Brain microvascular endothelial cell (primary cell): ENCODE data around the gene RIOX2.

Experiments used
- DNase-seq: peaks from one replicate; pipeline ENCODE4 v3.0.0-alpha.2; 2020
- H3K27ac ChIP-seq: fragments of 250-450 bp; sonication (Bioruptor Pico); 2 replicates; pipeline ENCODE4 v1.5.1; 2020; ENCODE audit warnings: mild to moderate bottlenecking, moderate library complexity
- H3K27me3 ChIP-seq: fragments of 250-450 bp; sonication (Bioruptor Pico); replicated peaks from 2 replicates; pipeline ENCODE4 v1.5.1; 2020; ENCODE audit warnings: mild to moderate bottlenecking
- H3K36me3 ChIP-seq: fragments of 250-450 bp; sonication (Bioruptor Pico); replicated peaks from 2 replicates; pipeline ENCODE4 v1.5.1; 2020; ENCODE audit warnings: mild to moderate bottlenecking
- H3K4me3 ChIP-seq: 2 replicates; pipeline ENCODE4 v1.5.1; 2011; ENCODE audit warnings: low read depth, mild to moderate bottlenecking, control low read depth, low read length, moderate library complexity
- in situ Hi-C: cut with HindIII; loops from 2 replicates; pipeline ENCODE4 v1.10.0; 2017; ENCODE audit warnings: low sequenced_read_pairs, low pct_ligation_motif_present
- TF ChIP-seq, protein P1 (sequence below): IDR thresholded peaks from 2 replicates; pipeline ENCODE4 v1.5.1; 2011; ENCODE audit warnings: low read depth, mild to moderate bottlenecking, moderate library complexity, low read length, control low read depth, inconsistent platforms; ENCODE audit errors: missing control alignments

RIOX2 gene

DNA sequence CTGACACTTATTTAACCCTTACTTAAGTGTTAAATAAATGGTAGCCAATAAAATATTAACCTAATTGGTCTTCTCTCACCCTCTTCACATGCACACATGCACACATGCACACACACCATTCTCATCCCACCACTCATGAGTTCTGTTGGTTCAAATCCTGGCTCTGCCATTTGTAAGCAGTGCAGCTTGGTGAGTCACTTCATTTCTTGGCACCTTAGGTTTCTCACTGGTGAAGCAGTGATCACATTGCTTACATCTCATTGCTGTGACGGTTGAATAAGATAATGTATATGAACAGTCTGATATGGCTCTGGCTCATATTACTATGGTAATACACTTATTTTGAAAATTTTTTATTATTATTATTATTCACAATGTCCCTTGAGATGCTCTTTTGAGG, 33.8 kb downstream of the RIOX2 start:
- in situ Hi-C loops: no loop called here
- Histone ChIP-seq H3K4me3 (no peak overlapping the region), H3K27ac (no peak overlapping the region), H3K27me3 (no peaks in the 10 kb centered on the region), H3K36me3 (peaks cover 3% of the 10 kb centered on the region)
- TF ChIP-seq, protein P1, sequence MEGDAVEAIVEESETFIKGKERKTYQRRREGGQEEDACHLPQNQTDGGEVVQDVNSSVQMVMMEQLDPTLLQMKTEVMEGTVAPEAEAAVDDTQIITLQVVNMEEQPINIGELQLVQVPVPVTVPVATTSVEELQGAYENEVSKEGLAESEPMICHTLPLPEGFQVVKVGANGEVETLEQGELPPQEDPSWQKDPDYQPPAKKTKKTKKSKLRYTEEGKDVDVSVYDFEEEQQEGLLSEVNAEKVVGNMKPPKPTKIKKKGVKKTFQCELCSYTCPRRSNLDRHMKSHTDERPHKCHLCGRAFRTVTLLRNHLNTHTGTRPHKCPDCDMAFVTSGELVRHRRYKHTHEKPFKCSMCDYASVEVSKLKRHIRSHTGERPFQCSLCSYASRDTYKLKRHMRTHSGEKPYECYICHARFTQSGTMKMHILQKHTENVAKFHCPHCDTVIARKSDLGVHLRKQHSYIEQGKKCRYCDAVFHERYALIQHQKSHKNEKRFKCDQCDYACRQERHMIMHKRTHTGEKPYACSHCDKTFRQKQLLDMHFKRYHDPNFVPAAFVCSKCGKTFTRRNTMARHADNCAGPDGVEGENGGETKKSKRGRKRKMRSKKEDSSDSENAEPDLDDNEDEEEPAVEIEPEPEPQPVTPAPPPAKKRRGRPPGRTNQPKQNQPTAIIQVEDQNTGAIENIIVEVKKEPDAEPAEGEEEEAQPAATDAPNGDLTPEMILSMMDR: no peak
- DNase-seq: peak; percentile 46

- no peak overlapping the region for H3K27ac ChIP-seq
- in situ Hi-C loops: no loop called here
- H3K36me3 ChIP-seq: no peaks in the 10 kb centered on the region
- H3K4me3 ChIP-seq: no peak overlapping the region
- no peaks in the 10 kb centered on the region for H3K27me3 ChIP-seq
- TF ChIP-seq, protein P1: no peak
- no peak for DNase-seq
Observed at GRCh38 chr3:97937205-97937604, 35.0 kb downstream of the RIOX2 start.

DNA sequence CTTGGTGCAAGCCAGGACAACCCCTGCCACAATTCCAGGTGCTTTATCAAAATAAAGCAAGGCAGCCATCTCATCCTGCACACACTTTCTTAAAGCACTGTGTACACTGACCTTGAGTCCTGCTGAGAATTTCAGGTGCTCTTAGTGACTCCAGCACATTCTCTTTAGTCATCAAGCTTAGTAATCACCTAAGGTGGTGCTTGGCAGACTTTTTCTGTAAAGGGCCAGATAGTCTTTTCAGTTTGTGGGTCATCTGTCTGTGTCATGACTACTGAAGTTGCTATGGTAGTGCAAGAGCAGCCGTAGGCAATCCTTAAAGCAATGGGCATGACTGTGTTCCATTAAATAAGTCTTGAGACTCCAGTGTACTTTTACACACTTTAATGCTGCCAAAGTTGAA, 36.4 kb downstream of the RIOX2 start:
- in situ Hi-C loops: no loop called here
- Histone ChIP-seq H3K27me3 (no peaks in the 10 kb centered on the region), H3K4me3 (no peak overlapping the region), H3K36me3 (no peaks in the 10 kb centered on the region), H3K27ac (no peak overlapping the region)
- no peak for DNase-seq
- TF ChIP-seq, protein P1: no peak

DNA sequence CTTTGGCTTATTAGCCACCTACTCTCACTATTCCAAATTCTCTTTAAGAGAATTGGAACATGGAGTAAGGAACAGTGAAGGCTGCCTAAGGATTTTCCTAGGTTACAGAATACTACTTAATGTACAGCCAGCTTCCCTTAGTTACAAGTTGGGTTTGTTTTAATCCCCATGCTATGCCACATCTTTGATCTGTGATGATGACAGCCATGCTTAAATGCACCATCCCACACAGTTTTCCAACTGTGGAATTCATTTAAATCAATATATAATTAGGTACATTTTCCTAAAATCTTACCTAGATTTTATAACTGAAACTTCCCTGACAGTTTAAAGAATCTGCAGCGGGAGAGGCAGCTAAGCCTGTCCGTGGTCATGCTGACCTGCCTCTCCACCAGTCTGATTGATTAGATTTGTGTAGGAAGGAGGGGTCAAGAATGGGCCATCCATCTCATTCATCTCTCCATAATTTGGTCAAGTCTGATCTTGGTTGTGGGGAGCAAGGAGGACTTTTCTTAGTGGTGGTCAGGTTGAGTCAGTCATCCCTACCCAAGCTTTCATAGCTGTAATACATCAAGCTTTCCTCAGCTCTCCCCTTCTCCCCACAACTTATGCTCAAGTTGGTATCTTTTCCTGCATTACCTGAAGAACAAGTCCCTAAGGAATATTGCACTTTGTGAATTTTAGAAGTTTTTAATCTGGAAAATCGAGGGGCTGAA, 37.1 kb downstream of the RIOX2 start:
- Histone ChIP-seq H3K36me3 (no peaks in the 10 kb centered on the region), H3K27me3 (no peaks in the 10 kb centered on the region), H3K4me3 (no peak overlapping the region), H3K27ac (no peak overlapping the region)
- in situ Hi-C loops: no loop called here
- TF ChIP-seq, protein P1: no peak
- no peak for DNase-seq

DNA sequence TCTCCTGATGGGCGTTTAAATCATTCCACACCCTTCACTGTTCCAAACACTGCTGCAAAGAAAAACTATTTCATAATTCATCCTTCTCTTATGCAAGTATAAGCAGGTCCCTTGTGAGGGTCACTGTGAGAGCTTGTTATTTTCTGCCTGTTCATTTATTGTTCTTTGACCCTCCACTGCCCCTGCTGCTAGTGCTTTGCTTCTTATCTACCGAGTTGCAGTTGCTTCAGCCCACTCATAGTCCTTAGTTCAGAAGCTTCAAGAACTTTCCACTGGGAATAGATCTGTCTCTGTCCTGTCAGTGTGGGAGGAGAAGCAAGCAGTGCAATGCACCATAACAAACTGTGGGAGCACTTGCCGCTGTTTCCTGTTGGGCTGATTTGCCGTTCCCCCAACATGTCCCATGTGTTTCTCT, 39.8 kb downstream of the RIOX2 start:
- DNase-seq: peak; percentile 6
- Histone ChIP-seq H3K27me3 (no peaks in the 10 kb centered on the region), H3K4me3 (no peak overlapping the region), H3K36me3 (no peaks in the 10 kb centered on the region), H3K27ac (no peak overlapping the region)
- in situ Hi-C loops: no loop called here
- TF ChIP-seq, protein P1: no peak

DNA sequence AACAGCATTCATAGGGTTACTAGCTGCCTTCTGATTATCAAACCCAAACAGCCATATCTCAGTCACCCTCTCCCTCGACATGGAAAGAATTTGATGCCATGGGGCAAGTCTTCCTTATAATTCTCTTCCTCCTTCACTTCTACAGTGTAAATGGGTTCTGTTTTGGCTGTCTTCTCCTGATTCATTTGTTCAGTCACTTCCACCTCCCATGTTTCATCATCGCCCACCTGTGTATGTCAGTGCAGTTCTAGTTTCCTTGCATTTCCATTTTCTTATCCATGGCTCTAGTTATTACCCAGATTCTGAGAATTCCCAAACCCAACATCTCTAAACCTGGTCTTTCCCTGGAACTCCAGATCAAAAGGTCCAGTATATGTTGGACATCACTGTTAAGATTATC, 41.0 kb downstream of the RIOX2 start:
- H3K4me3 ChIP-seq: no peak overlapping the region
- in situ Hi-C loops: no loop called here
- H3K27ac ChIP-seq: no peak overlapping the region
- TF ChIP-seq, protein P1: no peak
- no peaks in the 10 kb centered on the region for H3K36me3 ChIP-seq
- no peak for DNase-seq
- no peaks in the 10 kb centered on the region for H3K27me3 ChIP-seq
